GM12878 (cell line): Measurements from ENCODE around the gene AADAC.

ENCODE experiments used
- CEBPB ChIP-seq, 2 experiments: fragments of 150-350 bp in 1 of 2; IDR thresholded peaks; 2 replicates each; pipeline ENCODE4 v1.6.1; 2012 to 2014; ENCODE audit warnings: low read depth in 2 of 2, low read length in 2 of 2, borderline replicate concordance in 1 of 2, inconsistent platforms in 1 of 2
- CHD2 ChIP-seq: IDR thresholded peaks from 2 replicates; pipeline ENCODE4 v1.6.1; 2011; ENCODE audit warnings: low read depth, low read length, improper control_type of control experiment, borderline replicate concordance
- EP300 ChIP-seq, 2 experiments: fragments of 150-350 bp in 1 of 2; IDR thresholded peaks; 2 replicates each; pipeline ENCODE4 v1.6.1; 2011 to 2012; ENCODE audit warnings: low read depth in 2 of 2, low read length in 2 of 2, borderline replicate concordance in 1 of 2, improper control_type of control experiment in 1 of 2, inconsistent platforms in 1 of 2; ENCODE audit not compliant: control insufficient read depth in 1 of 2
- GABPA ChIP-seq: IDR thresholded peaks from 2 replicates; pipeline ENCODE4 v1.6.1; 2014; ENCODE audit warnings: antibody characterized with exemption, low read depth, mild to moderate bottlenecking, inconsistent platforms
- HCFC1 ChIP-seq: fragments of 150-350 bp; IDR thresholded peaks from 2 replicates; pipeline ENCODE4 v1.6.1; 2014; ENCODE audit warnings: low read length
- KAT2A ChIP-seq: conservative IDR thresholded peaks from 2 replicates; pipeline ENCODE4 v1.6.1; 2011; ENCODE audit warnings: low read depth, low read length; ENCODE audit not compliant: control insufficient read depth
- POLR2AphosphoS5 ChIP-seq: IDR thresholded peaks from 2 replicates; pipeline ENCODE4 v1.6.1; 2011; ENCODE audit warnings: mild to moderate bottlenecking, low read length, inconsistent platforms
- ZNF217 ChIP-seq: fragments of 450-650 bp; IDR thresholded peaks from 2 replicates; pipeline ENCODE4 v1.6.1; 2017; ENCODE audit warnings: antibody characterized with exemption, mild to moderate bottlenecking
- TF ChIP-seq, protein P1 (sequence below), 3 experiments: IDR thresholded peaks in 2 of 3; conservative IDR thresholded peaks in 1 of 3; 2 replicates each; pipeline ENCODE4 v1.5.1; 2011; ENCODE audit warnings: low read depth in 3 of 3, low read length in 3 of 3, mild to moderate bottlenecking in 3 of 3, control low read depth in 2 of 3, moderate library complexity in 2 of 3, inconsistent platforms in 1 of 3, mixed read lengths in 1 of 3; ENCODE audit not compliant: control insufficient read depth in 2 of 3, insufficient read depth in 1 of 3; ENCODE audit errors: extremely low read depth in 1 of 3
- TF ChIP-seq, protein P2 (sequence below): IDR thresholded peaks from 2 replicates; pipeline ENCODE4 v1.6.1; 2011; ENCODE audit warnings: low read depth, mild to moderate bottlenecking, low read length, moderate library complexity, borderline replicate concordance; ENCODE audit errors: extremely low read depth

DNA sequence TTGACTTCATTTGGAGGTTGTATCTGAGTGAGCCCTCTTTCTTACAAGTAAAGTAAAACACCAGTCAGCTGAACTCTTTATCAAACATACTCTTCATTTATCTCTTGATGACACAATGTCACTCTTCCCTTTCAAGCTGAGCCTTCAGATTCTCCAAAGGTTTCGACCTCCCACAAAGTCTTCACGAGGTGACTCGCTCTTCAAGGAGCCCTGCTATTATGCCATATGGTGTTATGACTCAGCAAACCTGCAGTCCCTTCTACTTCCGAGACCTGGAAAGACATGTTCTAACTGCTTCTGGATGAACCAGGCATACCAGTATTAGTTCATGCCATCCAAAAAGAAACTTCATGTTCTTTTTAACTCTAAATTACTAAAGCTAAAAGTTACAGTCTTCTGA, 23.1 kb downstream of the AADAC start:
- no peak for TF ChIP-seq POLR2AphosphoS5
- no peak for TF ChIP-seq CHD2
- TF ChIP-seq, protein P1, sequence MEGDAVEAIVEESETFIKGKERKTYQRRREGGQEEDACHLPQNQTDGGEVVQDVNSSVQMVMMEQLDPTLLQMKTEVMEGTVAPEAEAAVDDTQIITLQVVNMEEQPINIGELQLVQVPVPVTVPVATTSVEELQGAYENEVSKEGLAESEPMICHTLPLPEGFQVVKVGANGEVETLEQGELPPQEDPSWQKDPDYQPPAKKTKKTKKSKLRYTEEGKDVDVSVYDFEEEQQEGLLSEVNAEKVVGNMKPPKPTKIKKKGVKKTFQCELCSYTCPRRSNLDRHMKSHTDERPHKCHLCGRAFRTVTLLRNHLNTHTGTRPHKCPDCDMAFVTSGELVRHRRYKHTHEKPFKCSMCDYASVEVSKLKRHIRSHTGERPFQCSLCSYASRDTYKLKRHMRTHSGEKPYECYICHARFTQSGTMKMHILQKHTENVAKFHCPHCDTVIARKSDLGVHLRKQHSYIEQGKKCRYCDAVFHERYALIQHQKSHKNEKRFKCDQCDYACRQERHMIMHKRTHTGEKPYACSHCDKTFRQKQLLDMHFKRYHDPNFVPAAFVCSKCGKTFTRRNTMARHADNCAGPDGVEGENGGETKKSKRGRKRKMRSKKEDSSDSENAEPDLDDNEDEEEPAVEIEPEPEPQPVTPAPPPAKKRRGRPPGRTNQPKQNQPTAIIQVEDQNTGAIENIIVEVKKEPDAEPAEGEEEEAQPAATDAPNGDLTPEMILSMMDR (IDR thresholded peaks at IDR 0.05 in 2 of 3, conservative IDR thresholded peaks at IDR 0.05 in 1 of 3; ENCODE audit: control insufficient read depth in 2 of 3, extremely low read depth in 1 of 3, insufficient read depth in 1 of 3, low read depth in 3 of 3, low read length in 3 of 3): no peak
- no peak for TF ChIP-seq GABPA
- TF ChIP-seq, protein P2, sequence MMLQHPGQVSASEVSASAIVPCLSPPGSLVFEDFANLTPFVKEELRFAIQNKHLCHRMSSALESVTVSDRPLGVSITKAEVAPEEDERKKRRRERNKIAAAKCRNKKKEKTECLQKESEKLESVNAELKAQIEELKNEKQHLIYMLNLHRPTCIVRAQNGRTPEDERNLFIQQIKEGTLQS: no peak
- no peak for TF ChIP-seq CEBPB (IDR thresholded peaks at IDR 0.05; ENCODE audit: borderline replicate concordance in 1 of 2, low read depth in 2 of 2, low read length in 2 of 2)
- no peak for TF ChIP-seq EP300 (IDR thresholded peaks at IDR 0.05; ENCODE audit: borderline replicate concordance in 1 of 2, control insufficient read depth in 1 of 2, low read depth in 2 of 2, low read length in 2 of 2)
- TF ChIP-seq KAT2A: no peak
- TF ChIP-seq ZNF217: no peak
- no peak for TF ChIP-seq HCFC1
